Measurements from ENCODE around the gene GRN.

DNA sequence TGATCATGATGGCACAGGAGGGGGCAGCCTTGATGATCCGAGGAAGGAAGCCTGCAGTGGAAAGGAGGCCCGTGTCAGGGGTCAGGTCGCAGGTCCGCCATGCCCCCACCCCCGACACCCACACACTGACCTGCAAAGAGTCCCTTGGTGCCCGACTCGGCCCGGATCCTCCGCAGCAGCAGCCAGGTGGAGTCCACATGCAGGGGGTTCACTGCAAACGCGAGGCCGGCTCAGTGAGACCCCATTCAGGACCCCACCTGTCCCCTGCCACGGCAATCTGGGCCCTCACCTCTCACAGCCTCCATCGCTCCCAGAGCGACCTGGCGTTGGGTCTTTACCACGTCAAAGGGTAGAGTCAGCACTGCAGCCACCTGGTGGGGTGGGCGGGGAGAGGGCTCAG is 25.0 kb upstream of the GRN start:
- TF ChIP-seq, protein P1, sequence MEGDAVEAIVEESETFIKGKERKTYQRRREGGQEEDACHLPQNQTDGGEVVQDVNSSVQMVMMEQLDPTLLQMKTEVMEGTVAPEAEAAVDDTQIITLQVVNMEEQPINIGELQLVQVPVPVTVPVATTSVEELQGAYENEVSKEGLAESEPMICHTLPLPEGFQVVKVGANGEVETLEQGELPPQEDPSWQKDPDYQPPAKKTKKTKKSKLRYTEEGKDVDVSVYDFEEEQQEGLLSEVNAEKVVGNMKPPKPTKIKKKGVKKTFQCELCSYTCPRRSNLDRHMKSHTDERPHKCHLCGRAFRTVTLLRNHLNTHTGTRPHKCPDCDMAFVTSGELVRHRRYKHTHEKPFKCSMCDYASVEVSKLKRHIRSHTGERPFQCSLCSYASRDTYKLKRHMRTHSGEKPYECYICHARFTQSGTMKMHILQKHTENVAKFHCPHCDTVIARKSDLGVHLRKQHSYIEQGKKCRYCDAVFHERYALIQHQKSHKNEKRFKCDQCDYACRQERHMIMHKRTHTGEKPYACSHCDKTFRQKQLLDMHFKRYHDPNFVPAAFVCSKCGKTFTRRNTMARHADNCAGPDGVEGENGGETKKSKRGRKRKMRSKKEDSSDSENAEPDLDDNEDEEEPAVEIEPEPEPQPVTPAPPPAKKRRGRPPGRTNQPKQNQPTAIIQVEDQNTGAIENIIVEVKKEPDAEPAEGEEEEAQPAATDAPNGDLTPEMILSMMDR (IDR thresholded peaks at IDR 0.05), result no peak
- TF ChIP-seq EP300 (IDR thresholded peaks at IDR 0.05), result no peak
